Neural progenitor cell (in vitro differentiated cells): Measurements from ENCODE around the gene CHAC1. TPM values are rescaled to one million over a fixed set of nuclear protein-coding genes. Genes with fewer than 3 reads are reported as not detected.

Experiments
- DNase-seq: peaks from one replicate; pipeline ENCODE4 v3.0.0-alpha.2; 2016; ENCODE audit warnings: low spot score
- H2AFZ ChIP-seq: fragments of 200-600 bp; sonication (generic); replicated peaks from 2 replicates; pipeline ENCODE4 v1.6.1; 2016; ENCODE audit warnings: antibody characterized with exemption
- H3F3A ChIP-seq: fragments of 200-600 bp; sonication (generic); 2 replicates; pipeline ENCODE4 v1.6.1; 2016; ENCODE audit warnings: antibody characterized with exemption, low read depth
- H3K27ac ChIP-seq: fragments of 200-600 bp; sonication (generic); 2 replicates; pipeline ENCODE4 v1.5.1; 2016; ENCODE audit warnings: mild to moderate bottlenecking
- H3K27me3 ChIP-seq: fragments of 200-600 bp; sonication (generic); 2 replicates; pipeline ENCODE4 v1.6.1; 2016; ENCODE audit warnings: mild to moderate bottlenecking, moderate library complexity
- H3K36me3 ChIP-seq: fragments of 200-600 bp; sonication (generic); 2 replicates; pipeline ENCODE4 v1.5.1; 2016
- H3K4me1 ChIP-seq: fragments of 200-600 bp; sonication (generic); 2 replicates; pipeline ENCODE4 v1.6.1; 2016; ENCODE audit warnings: mixed run types
- H3K4me2 ChIP-seq: fragments of 200-600 bp; sonication (generic); 2 replicates; pipeline ENCODE4 v1.6.1; 2016
- H3K4me3 ChIP-seq: fragments of 200-600 bp; sonication (generic); 2 replicates; pipeline ENCODE4 v1.5.1; 2016
- H3K79me2 ChIP-seq: fragments of 200-600 bp; sonication (generic); 2 replicates; pipeline ENCODE4 v1.6.1; 2016; ENCODE audit warnings: low read depth
- H3K9ac ChIP-seq: fragments of 200-600 bp; sonication (generic); 2 replicates; pipeline ENCODE4 v1.6.1; 2016
- H3K9me3 ChIP-seq: fragments of 200-600 bp; sonication (generic); 2 replicates; pipeline ENCODE4 v1.5.1; 2016; ENCODE audit warnings: low read depth
- H4K20me1 ChIP-seq: fragments of 200-600 bp; sonication (generic); 2 replicates; pipeline ENCODE4 v1.6.1; 2016; ENCODE audit warnings: low read depth
- H3K27ac Mint-ChIP-seq: 3 replicates; pipeline ENCODE4 v1.8.0; 2021; ENCODE audit warnings: mixed read lengths
- H3K27me3 Mint-ChIP-seq: 2 replicates; pipeline ENCODE4 v1.8.0; 2022; ENCODE audit warnings: low read depth, mild to moderate bottlenecking, inconsistent platforms, moderate library complexity, mixed read lengths; ENCODE audit not compliant: insufficient read depth
- H3K36me3 Mint-ChIP-seq: 3 replicates; pipeline ENCODE4 v1.8.0; 2021; ENCODE audit warnings: mixed read lengths
- H3K4me1 Mint-ChIP-seq: 3 replicates; pipeline ENCODE4 v1.8.0; 2021; ENCODE audit warnings: mixed read lengths
- H3K4me3 Mint-ChIP-seq: 3 replicates; pipeline ENCODE4 v1.8.0; 2021; ENCODE audit warnings: mild to moderate bottlenecking, moderate library complexity, mixed read lengths
- H3K9me3 Mint-ChIP-seq: 3 replicates; pipeline ENCODE4 v1.8.0; 2020; ENCODE audit warnings: mixed read lengths
- CTCF ChIP-seq: fragments of 200-600 bp; sonication (generic); IDR thresholded peaks from 2 replicates; pipeline ENCODE4 v1.5.1; 2017; ENCODE audit warnings: antibody characterized with exemption, mild to moderate bottlenecking
- EZH2 ChIP-seq: fragments of 200-600 bp; sonication (generic); IDR thresholded peaks from 2 replicates; pipeline ENCODE4 v1.6.1; 2017; ENCODE audit warnings: antibody characterized with exemption, mild to moderate bottlenecking, moderate library complexity
- EZH2phosphoT487 ChIP-seq: fragments of 200-600 bp; sonication (generic); IDR thresholded peaks from 2 replicates; pipeline ENCODE4 v1.6.1; 2017; ENCODE audit warnings: antibody characterized with exemption
- total RNA-seq: library from RNA; depleted of rRNA; stranded (reverse); fragments of >200 nt; gene quantifications from 2 replicates; pipeline ENCODE4 v1.2.3, GENCODE V29; 2015; ENCODE audit warnings: low replicate concordance

The CHAC1 gene
- total RNA-seq, 1 donor from 2014 or later: 2.4 TPM

GRCh38 chr15:40914013-40914412 is 39.3 kb upstream of the CHAC1 start:
- Mint-ChIP-seq H3K27me3 (peaks cover 24% of the 10 kb centered on the region), H3K36me3 (no peaks in the 10 kb centered on the region), H3K9me3 (no peaks in the 10 kb centered on the region), H3K4me1 (peaks cover 25% of the 10 kb centered on the region), H3K4me3 (no peak overlapping the region), H3K27ac (peak overlapping the region; percentile 3)
- DNase-seq: no peak
- no peaks in the 10 kb centered on the region for H3K36me3 ChIP-seq
- no peaks in the 10 kb centered on the region for H3K79me2 ChIP-seq
- no peak overlapping the region for H3K4me3 ChIP-seq
- no peaks in the 10 kb centered on the region for H4K20me1 ChIP-seq
- H3K27me3 ChIP-seq: peaks cover 14% of the 10 kb centered on the region
- no peak overlapping the region for H2AFZ ChIP-seq
- no peak overlapping the region for H3K4me2 ChIP-seq
- no peaks in the 10 kb centered on the region for H3K9me3 ChIP-seq
- no peak overlapping the region for H3K9ac ChIP-seq
- H3F3A ChIP-seq: peaks cover 12% of the 10 kb centered on the region
- H3K4me1 ChIP-seq: peaks cover 32% of the 10 kb centered on the region
- TF ChIP-seq EZH2 (no peak), CTCF (no peak), EZH2phosphoT487 (no peak)
- H3K27ac ChIP-seq: no peak overlapping the region

GRCh38 chr15:40914486-40914885 is 38.8 kb upstream of the CHAC1 start:
- no peaks in the 10 kb centered on the region for H3K9me3 ChIP-seq
- Mint-ChIP-seq H3K9me3 (no peaks in the 10 kb centered on the region), H3K4me3 (no peak overlapping the region), H3K4me1 (peaks cover 24% of the 10 kb centered on the region), H3K36me3 (no peaks in the 10 kb centered on the region), H3K27me3 (peaks cover 24% of the 10 kb centered on the region), H3K27ac (no peak overlapping the region)
- no peaks in the 10 kb centered on the region for H3K79me2 ChIP-seq
- no peak overlapping the region for H3K4me2 ChIP-seq
- peaks cover 32% of the 10 kb centered on the region for H3K4me1 ChIP-seq
- no peak for DNase-seq
- no peak overlapping the region for H3K4me3 ChIP-seq
- peaks cover 12% of the 10 kb centered on the region for H3F3A ChIP-seq
- TF ChIP-seq EZH2phosphoT487: no peak
- TF ChIP-seq CTCF: peak; percentile 45
- no peak overlapping the region for H2AFZ ChIP-seq
- H4K20me1 ChIP-seq: no peaks in the 10 kb centered on the region
- no peak overlapping the region for H3K9ac ChIP-seq
- peaks cover 14% of the 10 kb centered on the region for H3K27me3 ChIP-seq
- no peaks in the 10 kb centered on the region for H3K36me3 ChIP-seq
- H3K27ac ChIP-seq: no peak overlapping the region

GRCh38 chr15:40915116-40915661 is 38.1 kb upstream of the CHAC1 start:
- H3K9ac ChIP-seq: no peak overlapping the region
- H3F3A ChIP-seq: peaks cover 12% of the 10 kb centered on the region
- no peaks in the 10 kb centered on the region for H3K9me3 Mint-ChIP-seq
- no peak overlapping the region for H3K4me2 ChIP-seq
- peaks cover 26% of the 10 kb centered on the region for H3K4me1 ChIP-seq
- H3K36me3 ChIP-seq: no peaks in the 10 kb centered on the region
- H3K4me1 Mint-ChIP-seq: peaks cover 17% of the 10 kb centered on the region
- no peak overlapping the region for H3K27ac ChIP-seq
- no peaks in the 10 kb centered on the region for H4K20me1 ChIP-seq
- H3K4me3 Mint-ChIP-seq: no peak overlapping the region
- H3K27me3 Mint-ChIP-seq: peaks cover 25% of the 10 kb centered on the region
- H3K27me3 ChIP-seq: peaks cover 19% of the 10 kb centered on the region
- no peak overlapping the region for H3K4me3 ChIP-seq
- no peak overlapping the region for H3K27ac Mint-ChIP-seq
- H3K79me2 ChIP-seq: no peaks in the 10 kb centered on the region
- H3K36me3 Mint-ChIP-seq: no peaks in the 10 kb centered on the region
- DNase-seq: no peak
- H3K9me3 ChIP-seq: no peaks in the 10 kb centered on the region
- no peak for TF ChIP-seq CTCF
- H2AFZ ChIP-seq: no peak overlapping the region
